ENCODE data around the gene FAM83F. TPM values are rescaled to one million over a fixed set of nuclear protein-coding genes. Genes with fewer than 3 reads are reported as not detected.
"Not testable (repeated sequence)": the region's sequence is repeated elsewhere in the genome, so short reads cannot be mapped to it uniquely, and the experiment has no call there.

Gene FAM83F
- total RNA-seq, 2 experiments from 2014 or later = not detected

DNA sequence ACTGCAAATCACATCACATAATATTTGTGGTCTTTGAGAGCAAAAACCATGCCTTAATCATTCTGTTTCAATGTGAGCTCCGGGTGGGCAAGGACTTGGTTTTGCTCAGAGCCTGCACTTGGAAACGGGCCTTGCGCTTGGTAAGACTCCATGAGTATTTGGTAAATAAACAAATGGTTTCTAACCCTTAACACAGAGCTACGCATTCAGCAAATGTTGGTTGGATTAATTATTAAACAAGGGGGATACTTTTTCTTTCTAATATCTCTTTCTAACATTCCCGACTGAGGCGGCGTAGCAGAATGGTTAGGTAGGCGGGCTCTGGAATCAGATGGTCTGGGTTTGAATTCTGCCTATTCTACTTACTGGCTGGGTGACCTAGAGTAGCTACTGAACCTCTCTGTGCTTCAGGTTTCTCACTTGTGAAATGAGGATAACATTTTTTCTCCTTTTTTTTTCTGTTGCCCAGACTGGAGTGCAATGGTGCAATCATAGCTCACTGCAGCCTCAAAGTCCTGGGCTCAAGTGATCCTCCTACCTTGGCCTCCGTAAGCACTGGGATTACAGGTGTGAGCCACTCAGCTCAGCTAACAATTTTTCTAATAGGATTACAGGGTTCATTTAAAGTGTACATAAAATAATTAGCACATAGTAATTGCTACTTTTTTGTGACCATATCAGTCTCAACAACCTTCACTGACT, 3.4 kb upstream of the FAM83F start:
- Mint-ChIP-seq H3K9me3 (ENCODE audit: low read depth) (no peaks in the 10 kb centered on the region), H3K27ac (no peak overlapping the region), H3K4me3 (no peak overlapping the region), H3K36me3 (no peaks in the 10 kb centered on the region), H3K27me3 (peaks cover 49% of the 10 kb centered on the region), H3K4me1 (peaks cover 5% of the 10 kb centered on the region)
- ATAC-seq (no peak), DNase-seq (no peak)
- CTCF ChIA-PET = interaction anchor here (0.6 to 1.1 kb wide), 2 partner anchors 21 to 33 kb away, joined by 3 read pairs; no protein-coding TSS in a partner anchor

DNA sequence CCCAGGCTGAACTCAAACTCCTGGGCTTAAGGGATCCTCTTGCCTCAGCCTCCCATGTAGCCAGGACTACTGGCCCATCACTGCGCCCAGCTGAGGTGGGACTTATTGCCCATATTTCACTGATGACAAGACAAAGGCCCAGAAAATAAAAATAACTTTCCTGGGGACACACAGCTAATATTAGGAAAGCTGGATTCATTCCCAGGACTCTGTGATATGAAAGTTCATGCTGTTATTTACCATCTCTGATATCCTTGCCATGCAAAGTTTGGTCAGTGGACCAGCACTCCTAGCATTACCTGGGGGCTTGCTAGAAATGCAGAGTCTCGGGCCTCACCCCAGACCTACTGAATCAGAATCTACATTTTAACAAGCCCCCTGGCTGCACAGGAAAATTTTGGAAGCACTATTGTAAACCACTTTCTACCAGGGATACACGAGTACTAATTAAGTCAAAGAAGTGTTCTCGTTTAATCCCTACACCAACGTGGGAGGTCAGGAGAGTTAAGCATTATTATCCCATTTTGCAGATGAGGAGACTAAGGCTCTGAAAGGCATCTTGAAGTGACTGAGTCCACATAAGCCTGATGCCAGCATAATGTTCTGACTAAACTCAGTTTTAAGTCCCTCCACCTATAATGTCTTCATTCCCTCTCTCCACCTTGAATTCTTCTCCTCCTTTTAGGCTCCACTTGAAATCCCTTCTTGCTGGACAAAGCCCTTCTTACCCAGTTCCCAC, 2.5 kb upstream of the FAM83F start:
- CTCF ChIA-PET = no interaction called here
- Mint-ChIP-seq H3K4me1 (peaks cover 5% of the 10 kb centered on the region), H3K4me3 (no peak overlapping the region), H3K36me3 (no peaks in the 10 kb centered on the region), H3K27ac (no peak overlapping the region), H3K9me3 (ENCODE audit: low read depth) (no peaks in the 10 kb centered on the region), H3K27me3 (peaks cover 59% of the 10 kb centered on the region)
- ATAC-seq (no peak), DNase-seq (no peak)

DNA sequence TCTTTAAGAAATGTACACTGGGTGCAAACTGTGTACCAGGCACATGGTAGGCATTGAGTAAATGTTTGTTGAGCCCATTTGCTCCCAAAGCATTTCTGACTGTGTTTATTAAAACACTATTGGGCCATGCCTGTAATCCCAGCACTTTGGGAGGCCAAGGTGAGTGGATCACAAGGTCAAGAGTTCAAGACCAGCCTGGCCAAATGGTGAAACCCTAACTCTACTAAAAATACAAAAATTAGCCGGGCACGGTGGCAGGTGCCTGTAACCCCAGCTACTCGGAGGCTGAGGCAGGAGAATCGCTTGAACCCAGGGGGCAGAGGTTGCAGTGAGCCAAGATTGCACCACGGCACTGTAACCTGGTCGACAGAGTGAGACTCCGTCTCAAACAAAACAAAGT, 1.9 kb upstream of the FAM83F start:
- CTCF ChIA-PET; H3K4me3 Mint-ChIP-seq; H3K4me1 Mint-ChIP-seq; DNase-seq; H3K9me3 Mint-ChIP-seq (ENCODE audit: low read depth); H3K36me3 Mint-ChIP-seq; H3K27ac Mint-ChIP-seq; ATAC-seq: not testable (repeated sequence)
- peaks cover 63% of the 10 kb centered on the region for H3K27me3 Mint-ChIP-seq

DNA sequence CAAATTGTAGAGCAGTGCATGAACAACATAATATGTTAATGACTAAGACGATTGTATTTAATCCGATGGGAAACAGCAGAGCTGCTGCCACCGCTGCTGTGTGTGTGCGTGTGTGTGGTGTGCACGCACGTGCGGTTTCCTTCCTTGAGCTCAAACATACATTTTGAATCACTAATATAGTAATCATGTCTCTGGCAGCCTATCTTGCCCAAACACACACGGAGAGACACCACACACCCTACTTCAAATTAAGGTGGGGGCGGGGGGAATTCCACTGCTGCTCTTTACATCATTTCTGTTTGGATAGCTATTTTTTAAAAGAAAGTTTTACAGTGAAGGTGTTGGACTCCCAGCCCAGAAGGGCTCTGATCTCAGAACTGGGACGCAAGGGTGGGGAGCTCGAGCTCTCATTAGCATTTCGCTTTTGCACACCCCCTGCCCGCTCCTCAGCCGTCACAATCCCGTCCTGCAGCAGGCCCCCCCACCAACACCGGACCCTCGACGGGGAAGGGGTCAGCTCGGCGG, 651 bp upstream of the FAM83F start:
- H3K27ac Mint-ChIP-seq = no peak overlapping the region
- H3K36me3 Mint-ChIP-seq = no peaks in the 10 kb centered on the region
- H3K9me3 Mint-ChIP-seq (ENCODE audit: low read depth) = no peaks in the 10 kb centered on the region
- peaks cover 5% of the 10 kb centered on the region for H3K4me1 Mint-ChIP-seq
- DNase-seq = no peak
- H3K27me3 Mint-ChIP-seq = peaks cover 61% of the 10 kb centered on the region
- no peak for ATAC-seq
- CTCF ChIA-PET = interaction anchor here (0.6 to 1.9 kb wide), 5 partner anchors 19 to 98 kb away, joined by 3 to 7 read pairs (median 3); no protein-coding TSS in a partner anchor
- peak overlapping the region; percentile 7 for H3K4me3 Mint-ChIP-seq

DNA sequence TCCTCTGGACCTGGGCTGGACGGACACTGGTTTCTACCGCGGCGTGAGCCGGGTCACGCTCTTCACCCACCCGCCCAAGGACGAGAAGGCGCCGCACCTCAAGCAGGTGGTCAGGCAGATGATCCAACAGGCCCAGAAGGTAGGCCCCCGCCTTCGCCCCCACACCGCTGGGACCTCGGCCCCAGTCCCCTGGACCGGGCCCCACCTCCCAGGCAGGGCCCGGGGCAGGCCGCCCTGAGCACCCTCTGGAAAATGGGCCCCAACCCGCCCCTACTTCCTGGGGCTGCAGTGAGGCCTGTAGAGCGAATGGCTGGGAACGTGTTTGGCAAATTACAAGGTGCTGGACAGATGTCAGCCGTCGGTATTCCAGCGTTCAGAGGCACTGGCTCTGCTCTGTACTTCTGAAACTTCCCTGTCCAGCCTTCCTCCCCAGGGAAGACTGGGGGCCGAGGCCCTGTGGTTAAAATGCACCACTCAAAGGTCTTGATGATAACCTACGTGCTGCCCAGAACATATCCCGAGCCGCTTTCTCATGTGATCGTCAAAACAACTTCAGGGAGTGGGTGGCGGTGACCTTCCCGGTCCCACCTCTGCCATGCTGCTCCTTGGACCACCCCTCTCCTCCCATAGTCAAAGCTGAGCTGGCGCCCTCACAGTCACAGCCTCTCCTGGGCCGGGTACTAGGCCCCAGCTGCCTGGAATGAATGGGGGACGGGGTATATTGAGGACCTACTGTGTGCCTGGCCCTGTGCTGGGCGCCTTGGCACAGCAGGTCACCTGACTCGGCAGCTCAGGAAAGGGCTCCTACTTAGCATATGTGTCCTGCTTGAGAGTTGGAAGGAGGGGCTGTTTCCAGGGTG, 869 bp downstream of the FAM83F start:
- Mint-ChIP-seq H3K27ac (no peak overlapping the region), H3K4me3 (no peak overlapping the region), H3K27me3 (peaks cover 62% of the 10 kb centered on the region), H3K4me1 (peaks cover 5% of the 10 kb centered on the region), H3K9me3 (ENCODE audit: low read depth) (no peaks in the 10 kb centered on the region), H3K36me3 (no peaks in the 10 kb centered on the region)
- DNase-seq = no peak
- no peak for ATAC-seq
- CTCF ChIA-PET = interaction anchor here (1.1 to 1.9 kb wide), 3 partner anchors 29 to 99 kb away, joined by 3 to 7 read pairs (median 6); no protein-coding TSS in a partner anchor

DNA sequence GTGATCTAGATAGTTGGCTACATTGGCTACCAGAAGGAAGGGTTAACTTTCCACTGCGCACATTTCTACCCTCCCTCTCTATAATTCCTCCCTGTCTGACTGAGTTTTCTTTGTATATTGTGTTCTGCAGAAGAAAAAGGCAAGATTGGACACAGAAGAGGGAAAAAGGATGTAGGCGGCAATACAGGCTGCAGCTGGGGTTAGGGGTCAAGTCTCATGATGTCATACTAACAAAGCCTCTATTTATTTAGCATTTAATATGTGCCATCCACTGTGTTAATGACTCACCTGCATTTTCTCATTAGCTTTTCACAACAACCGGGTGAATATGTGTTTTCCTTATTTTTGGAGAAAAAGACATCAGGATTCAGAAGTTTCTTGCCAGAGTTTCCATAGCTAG, 2.0 kb downstream of the FAM83F start:
- DNase-seq (no peak), ATAC-seq (no peak)
- Mint-ChIP-seq H3K9me3 (ENCODE audit: low read depth) (no peaks in the 10 kb centered on the region), H3K27ac (no peak overlapping the region), H3K4me1 (peaks cover 5% of the 10 kb centered on the region), H3K27me3 (peaks cover 56% of the 10 kb centered on the region), H3K36me3 (no peaks in the 10 kb centered on the region), H3K4me3 (no peak overlapping the region)
- CTCF ChIA-PET = interaction anchor here (1.1 kb wide), 1 partner anchor 28 kb away, joined by 6 read pairs; no protein-coding TSS in a partner anchor

DNA sequence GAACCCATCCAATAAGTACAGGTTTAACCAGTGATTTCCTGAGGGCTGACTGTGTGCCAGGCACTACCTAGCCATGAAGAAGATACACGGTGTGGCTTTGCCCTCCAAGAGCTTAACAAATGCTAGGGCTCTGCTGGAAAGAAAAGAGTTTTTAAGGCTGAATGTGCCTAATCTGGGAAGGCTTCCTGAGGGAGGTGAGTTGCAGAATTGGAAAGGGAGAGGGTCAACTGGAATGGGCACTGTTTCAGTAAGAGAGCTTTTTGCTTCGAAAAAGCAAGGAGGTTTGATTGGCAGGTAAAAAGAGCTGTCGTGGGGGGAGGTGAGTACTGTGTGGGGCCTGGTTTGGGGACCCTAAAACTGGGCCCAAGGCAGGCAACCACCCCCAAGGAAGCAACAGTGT, 2.7 kb downstream of the FAM83F start:
- H3K27ac Mint-ChIP-seq = no peak overlapping the region
- H3K27me3 Mint-ChIP-seq = peaks cover 56% of the 10 kb centered on the region
- peaks cover 5% of the 10 kb centered on the region for H3K4me1 Mint-ChIP-seq
- DNase-seq (no peak), ATAC-seq (no peak)
- H3K36me3 Mint-ChIP-seq = no peaks in the 10 kb centered on the region
- H3K9me3 Mint-ChIP-seq (ENCODE audit: low read depth) = no peaks in the 10 kb centered on the region
- no peak overlapping the region for H3K4me3 Mint-ChIP-seq
- CTCF ChIA-PET = no interaction called here

DNA sequence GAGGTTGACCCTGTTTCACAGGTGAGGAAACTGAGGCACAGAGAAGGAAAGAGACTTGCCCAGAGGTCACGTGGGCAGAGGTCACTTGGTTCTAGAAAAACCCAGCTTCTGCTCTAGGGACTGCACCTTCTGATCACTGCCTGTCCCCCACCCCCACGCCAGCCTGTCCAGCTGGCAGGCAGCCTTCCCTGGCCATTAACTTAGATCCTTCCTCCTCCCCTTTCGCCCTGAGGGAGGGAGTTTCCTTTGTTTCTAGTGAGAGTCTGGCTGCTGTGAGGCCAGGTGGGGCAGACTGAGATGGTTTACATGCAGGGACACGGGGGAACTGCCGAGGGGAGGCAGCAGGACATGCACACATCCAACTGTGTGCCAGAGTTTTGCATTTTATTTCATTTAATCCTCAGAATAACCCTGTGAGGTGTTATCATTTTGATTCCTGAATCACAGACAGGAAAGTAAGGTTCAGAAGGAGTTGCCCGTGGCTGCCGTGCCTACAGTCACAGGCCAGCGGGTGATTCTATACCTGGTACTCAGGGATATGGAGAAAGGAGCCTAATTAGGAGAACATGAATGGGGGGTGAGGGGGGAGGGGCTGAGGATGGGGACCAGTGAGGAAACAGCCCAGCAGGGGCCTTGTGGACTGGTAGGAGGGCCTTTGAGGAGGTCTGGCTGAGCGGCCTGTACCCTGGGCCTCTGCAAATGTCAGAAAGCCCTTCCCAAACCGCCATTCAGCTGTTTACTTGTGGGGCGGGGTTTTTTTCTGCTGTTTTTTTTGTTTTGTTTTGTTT, 3.4 kb downstream of the FAM83F start:
- no peaks in the 10 kb centered on the region for H3K9me3 Mint-ChIP-seq (ENCODE audit: low read depth)
- DNase-seq (no peak), ATAC-seq (no peak)
- no peak overlapping the region for H3K27ac Mint-ChIP-seq
- peaks cover 5% of the 10 kb centered on the region for H3K4me1 Mint-ChIP-seq
- no peaks in the 10 kb centered on the region for H3K36me3 Mint-ChIP-seq
- peaks cover 54% of the 10 kb centered on the region for H3K27me3 Mint-ChIP-seq
- no peak overlapping the region for H3K4me3 Mint-ChIP-seq
- CTCF ChIA-PET = interaction anchor here (1.7 kb wide), 1 partner anchor 21 kb away, joined by 3 read pairs; no protein-coding TSS in a partner anchor

DNA sequence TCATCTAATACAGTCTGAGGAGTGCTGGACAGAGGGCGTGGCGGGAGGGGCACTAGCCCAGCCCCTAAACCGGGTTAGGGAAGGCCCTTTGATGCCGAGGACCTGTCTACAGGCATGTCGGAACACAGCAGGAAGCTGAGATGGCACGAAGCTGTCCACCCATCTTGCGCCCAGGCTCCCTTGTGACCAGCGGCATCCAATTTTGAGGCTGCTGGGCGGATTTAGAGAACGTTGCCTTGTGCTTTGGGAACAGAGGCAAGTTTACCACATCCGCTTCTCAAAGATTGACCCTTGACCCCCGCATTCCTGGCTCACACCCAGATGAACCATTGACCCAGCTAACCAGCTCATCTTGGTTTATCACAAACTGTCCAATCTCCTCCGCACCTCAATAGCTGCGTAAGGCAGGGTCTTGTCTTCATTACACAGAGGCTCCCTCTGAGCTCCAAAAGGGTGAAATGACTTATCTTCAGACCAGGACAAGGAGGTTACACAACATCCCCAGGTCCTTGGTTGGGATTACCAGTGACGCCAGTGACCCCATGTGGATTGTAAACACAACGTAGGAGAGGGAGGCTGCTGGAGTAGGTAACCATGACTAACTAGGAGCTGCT, 4.5 kb downstream of the FAM83F start:
- Mint-ChIP-seq H3K9me3 (ENCODE audit: low read depth) (no peaks in the 10 kb centered on the region), H3K4me3 (no peak overlapping the region), H3K4me1 (no peaks in the 10 kb centered on the region), H3K36me3 (no peaks in the 10 kb centered on the region), H3K27me3 (peaks cover 43% of the 10 kb centered on the region), H3K27ac (no peak overlapping the region)
- no peak for DNase-seq
- CTCF ChIA-PET = interaction anchor here (0.6 to 2.4 kb wide), 3 partner anchors 20 to 55 kb away, joined by 3 to 10 read pairs (median 4); no protein-coding TSS in a partner anchor
- ATAC-seq = no peak

DNA sequence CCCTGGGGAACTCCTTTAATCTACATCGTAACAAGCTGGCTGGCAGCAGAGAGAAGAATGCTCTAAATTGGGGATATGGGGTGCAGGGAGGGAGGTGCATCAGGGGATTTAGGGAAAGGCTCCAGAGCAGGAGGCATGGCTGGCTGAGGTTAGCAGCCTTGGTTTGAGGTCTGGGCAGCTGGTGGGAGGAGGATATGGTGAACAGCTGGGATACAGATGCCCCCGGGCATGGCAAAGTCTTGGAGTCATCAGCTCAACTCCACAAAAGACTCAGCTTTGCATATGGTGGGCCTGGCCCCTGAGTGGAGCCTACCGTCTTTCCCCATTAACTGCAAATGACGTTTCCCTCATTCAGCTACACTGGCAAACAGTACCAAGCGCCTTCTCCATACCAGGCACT, 5.4 kb downstream of the FAM83F start:
- CTCF ChIA-PET = interaction anchor here (0.9 to 2.4 kb wide), 3 partner anchors 9 to 24 kb away, joined by 3 to 10 read pairs (median 3); no protein-coding TSS in a partner anchor
- ATAC-seq = no peak

DNA sequence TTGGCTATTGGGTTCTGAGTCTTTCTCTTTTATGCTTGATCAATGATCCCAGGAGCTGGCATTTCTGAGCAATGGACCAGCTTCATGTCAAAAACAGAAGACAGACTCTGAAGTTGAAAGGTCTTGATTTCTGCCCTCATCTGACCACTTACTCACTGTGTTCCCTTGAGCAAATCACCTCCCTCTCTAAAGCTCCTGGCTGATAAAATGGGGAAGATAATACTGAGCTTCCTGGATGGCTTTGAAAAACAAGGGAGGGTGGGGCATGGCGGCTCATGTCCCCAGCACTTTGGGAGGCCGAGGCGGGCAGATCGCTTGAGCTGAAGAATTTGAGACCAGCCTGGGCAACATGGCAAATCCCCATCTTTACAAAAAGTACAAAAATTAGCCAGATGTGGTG, 6.4 kb downstream of the FAM83F start:
- H3K36me3 Mint-ChIP-seq = no peaks in the 10 kb centered on the region
- ATAC-seq = no peak
- H3K27ac Mint-ChIP-seq = no peak overlapping the region
- H3K4me3 Mint-ChIP-seq = no peak overlapping the region
- DNase-seq = no peak
- CTCF ChIA-PET = interaction anchor here (0.9 to 2.4 kb wide), 2 partner anchors 8 to 23 kb away, joined by 3 to 10 read pairs; no protein-coding TSS in a partner anchor
- H3K27me3 Mint-ChIP-seq = peaks cover 41% of the 10 kb centered on the region
- H3K4me1 Mint-ChIP-seq = no peaks in the 10 kb centered on the region
- no peaks in the 10 kb centered on the region for H3K9me3 Mint-ChIP-seq (ENCODE audit: low read depth)

More for the DNA sequence above, 5.4 kb downstream of the FAM83F start:
- Mint-ChIP-seq H3K27ac (no peak overlapping the region), H3K9me3 (ENCODE audit: low read depth) (no peaks in the 10 kb centered on the region), H3K4me1 (no peaks in the 10 kb centered on the region), H3K36me3 (no peaks in the 10 kb centered on the region), H3K4me3 (no peak overlapping the region), H3K27me3 (peaks cover 45% of the 10 kb centered on the region)
- DNase-seq = no peak

All from activated CD8-positive, alpha-beta memory T cell treated with anti-CD3 and anti-CD28 coated beads, Interleukin-2, amount 10 ng/mL, durations not matched to agents 7 days and 5 days (primary cell).